H1 (cell line): ENCODE measurements around the gene CCDC18. TPM values are rescaled to one million over a fixed set of nuclear protein-coding genes. Genes with fewer than 3 reads are reported as not detected.

Experiments used
- CTCF ChIA-PET: fragments of 300-600 bp; sonication (Branson Sonifier 250); formaldehyde crosslinking; loops from one replicate; lab custom pipeline; 2021; ENCODE audit not compliant: partially characterized antibody; lab: Charles Lee
- POLR2A ChIA-PET: fragments of 300-600 bp; sonication (Branson Sonifier 250); formaldehyde crosslinking; loops from one replicate; lab custom pipeline; 2021; ENCODE audit warnings: inconsistent platforms; ENCODE audit not compliant: partially characterized antibody; lab: Charles Lee
- DNase-seq, 2 experiments: peaks; one replicate each; pipeline versions ENCODE4 v3.0.0 to v3.0.0-alpha.2; 2010 to 2022; ENCODE audit warnings: low spot score in 2 of 2, low read depth in 1 of 2, mixed read lengths in 1 of 2
- FAIRE-seq: peaks from 2 replicates; lab custom pipeline; 2011; peaks lifted over from hg19 to GRCh38; lab: Jason Lieb, UNC
- H2AFZ ChIP-seq: 2 replicates; pipeline ENCODE4 v1.8.1; 2012; ENCODE audit warnings: low read length, inconsistent platforms
- H2AK5ac ChIP-seq: 2 replicates; pipeline ENCODE4 v1.6.1; 2013; ENCODE audit warnings: low read depth, low read length
- H2BK120ac ChIP-seq: replicated peaks from 2 replicates; pipeline ENCODE3; 2013; ENCODE audit warnings: low read depth, low read length, inconsistent platforms
- H2BK12ac ChIP-seq: 2 replicates; pipeline ENCODE4 v1.6.1; 2013; ENCODE audit warnings: low read depth, low read length
- H2BK15ac ChIP-seq: 2 replicates; pipeline ENCODE4 v1.6.1; 2013; ENCODE audit warnings: low read length
- H2BK20ac ChIP-seq: 2 replicates; pipeline ENCODE4 v1.6.1; 2013; ENCODE audit warnings: low read length
- H2BK5ac ChIP-seq: 2 replicates; pipeline ENCODE4 v1.6.1; 2013; ENCODE audit warnings: low read depth, low read length
- H3K14ac ChIP-seq: 2 replicates; pipeline ENCODE4 v1.6.1; 2013; ENCODE audit warnings: inconsistent platforms; ENCODE audit not compliant: insufficient read length
- H3K18ac ChIP-seq: 2 replicates; pipeline ENCODE4 v1.6.1; 2013; ENCODE audit warnings: low read length; ENCODE audit errors: extremely low read depth
- H3K23ac ChIP-seq: 2 replicates; pipeline ENCODE4 v1.6.1; 2013; ENCODE audit warnings: inconsistent platforms; ENCODE audit not compliant: insufficient read length
- H3K23me2 ChIP-seq: 2 replicates; pipeline ENCODE4 v1.6.1; 2013; ENCODE audit warnings: low read depth, low read length
- H3K27ac ChIP-seq: 2 replicates; pipeline ENCODE4 v1.6.1; 2011; ENCODE audit warnings: low read depth, low read length, inconsistent platforms
- H3K27me3 ChIP-seq, 4 experiments: replicated peaks in 1 of 4; 1 replicate in 1 of 4; 2 replicates in 3 of 4; pipeline versions ENCODE4 v1.6.1 to v1.8.1; 2011 to 2013; ENCODE audit warnings: low read length in 3 of 4, mild to moderate bottlenecking in 3 of 4, inconsistent platforms in 2 of 4, mixed read lengths in 2 of 4, moderate library complexity in 1 of 4; ENCODE audit not compliant: control insufficient read depth in 3 of 4, insufficient read depth in 3 of 4; ENCODE audit errors: extremely low read depth in 1 of 4
- H3K36me3 ChIP-seq, 4 experiments: 2 replicates each; pipeline versions ENCODE4 v1.6.1 to v1.8.1; 2011 to 2013; ENCODE audit warnings: mild to moderate bottlenecking in 4 of 4, low read length in 3 of 4, moderate library complexity in 2 of 4, control low read depth in 1 of 4, inconsistent platforms in 1 of 4; ENCODE audit not compliant: insufficient read depth in 4 of 4, control insufficient read depth in 2 of 4
- H3K4ac ChIP-seq: replicated peaks from 2 replicates; pipeline ENCODE3; 2013; ENCODE audit warnings: low read length, low read depth, mixed read lengths, inconsistent platforms; ENCODE audit not compliant: insufficient read length
- H3K4me1 ChIP-seq, 4 experiments: replicated peaks in 1 of 4; 1 replicate in 1 of 4; 2 replicates in 3 of 4; pipeline versions ENCODE4 v1.6.1 to v1.8.1; 2011 to 2013; ENCODE audit warnings: low read length in 3 of 4, inconsistent platforms in 2 of 4, mixed read lengths in 1 of 4; ENCODE audit not compliant: insufficient read depth in 4 of 4, control insufficient read depth in 3 of 4
- H3K4me2 ChIP-seq, 2 experiments: 2 replicates each; pipeline versions ENCODE4 v1.6.1 to v1.8.1; 2011 to 2013; ENCODE audit warnings: low read depth in 2 of 2, low read length in 2 of 2, control low read depth in 1 of 2, inconsistent platforms in 1 of 2, mild to moderate bottlenecking in 1 of 2; ENCODE audit not compliant: insufficient read depth in 1 of 2
- H3K4me3 ChIP-seq, 4 experiments: fragments of 200-600, 300-600 bp in 1 of 4; sonication (generic), shearing (Covaris generic), sonication (Bioruptor Twin) in 1 of 4; 2 replicates each; pipeline versions ENCODE4 v1.5.1 to v1.8.1; 2011 to 2016; ENCODE audit warnings: low read length in 4 of 4, low read depth in 3 of 4, control low read depth in 2 of 4, inconsistent platforms in 2 of 4, mild to moderate bottlenecking in 2 of 4, mixed read lengths in 1 of 4, moderate library complexity in 1 of 4; ENCODE audit not compliant: insufficient read depth in 2 of 4; ENCODE audit errors: extremely low read depth in 1 of 4
- H3K56ac ChIP-seq: replicated peaks from 2 replicates; pipeline ENCODE3; 2013; ENCODE audit warnings: low read depth, mild to moderate bottlenecking, mixed read lengths, low read length, inconsistent platforms; ENCODE audit not compliant: insufficient read length
- H3K79me1 ChIP-seq: 2 replicates; pipeline ENCODE4 v1.6.1; 2013; ENCODE audit warnings: low read depth, low read length, control low read depth
- H3K79me2 ChIP-seq, 2 experiments: 2 replicates each; pipeline versions ENCODE4 v1.6.1 to v1.8.1; 2012 to 2013; ENCODE audit warnings: low read length in 2 of 2, mild to moderate bottlenecking in 2 of 2, inconsistent platforms in 1 of 2; ENCODE audit not compliant: insufficient read depth in 2 of 2, control insufficient read depth in 1 of 2
- H3K9ac ChIP-seq, 4 experiments: replicated peaks in 1 of 4; 1 replicate in 1 of 4; 2 replicates in 3 of 4; pipeline versions ENCODE4 v1.6.1 to v1.8.1; 2011 to 2013; ENCODE audit warnings: low read depth in 3 of 4, low read length in 3 of 4, control low read depth in 2 of 4, mild to moderate bottlenecking in 2 of 4, moderate library complexity in 2 of 4, inconsistent platforms in 1 of 4; ENCODE audit errors: extremely low read depth in 1 of 4
- H3K9me3 ChIP-seq, 2 experiments: 2 replicates each; pipeline versions ENCODE4 v1.6.1 to v1.8.1; 2012 to 2013; ENCODE audit warnings: mild to moderate bottlenecking in 2 of 2, moderate library complexity in 2 of 2, control low read depth in 1 of 2, inconsistent platforms in 1 of 2, low read depth in 1 of 2, low read length in 1 of 2, mixed read lengths in 1 of 2; ENCODE audit not compliant: insufficient read depth in 2 of 2
- H4K20me1 ChIP-seq, 2 experiments: replicated peaks in 1 of 2; 2 replicates each; pipeline versions ENCODE3 to v1.8.1; 2011 to 2013; ENCODE audit warnings: inconsistent platforms in 2 of 2, low read length in 2 of 2, mild to moderate bottlenecking in 1 of 2; ENCODE audit not compliant: insufficient read depth in 2 of 2, control insufficient read depth in 1 of 2
- H4K5ac ChIP-seq: 2 replicates; pipeline ENCODE4 v1.6.1; 2013; ENCODE audit warnings: low read length, low read depth, mixed read lengths, inconsistent platforms; ENCODE audit not compliant: insufficient read length
- H4K8ac ChIP-seq: 2 replicates; pipeline ENCODE4 v1.8.0; 2013; ENCODE audit warnings: mild to moderate bottlenecking, moderate library complexity, low read length, inconsistent platforms; ENCODE audit not compliant: insufficient read depth; ENCODE audit errors: extremely low read depth
- H4K91ac ChIP-seq: replicated peaks from 2 replicates; pipeline ENCODE3; 2013; ENCODE audit warnings: low read length, mixed read lengths, inconsistent platforms; ENCODE audit not compliant: insufficient read length
- ATF2 ChIP-seq: IDR thresholded peaks from 2 replicates; pipeline ENCODE4 v1.6.1; 2012; ENCODE audit warnings: low read length, inconsistent platforms
- CBX8 ChIP-seq: fragments of 300-800, 300-1000 bp; sonication (generic); IDR thresholded peaks from 2 replicates; pipeline ENCODE4 v1.7.1; 2016; ENCODE audit warnings: low read depth, low read length, borderline replicate concordance
- CEBPB ChIP-seq: IDR thresholded peaks from 2 replicates; pipeline ENCODE4 v1.6.1; 2012; ENCODE audit warnings: low read depth, low read length
- EP300 ChIP-seq, 2 experiments: IDR thresholded peaks; 1 replicate in 1 of 2; 2 replicates in 1 of 2; pipeline ENCODE4 v1.6.1; 2011 to 2012; ENCODE audit warnings: low read depth in 2 of 2, low read length in 2 of 2, mild to moderate bottlenecking in 2 of 2, borderline replicate concordance in 1 of 2, inconsistent platforms in 1 of 2, moderate library complexity in 1 of 2
- JUND ChIP-seq: IDR thresholded peaks from 2 replicates; pipeline ENCODE4 v1.6.1; 2011; ENCODE audit warnings: mild to moderate bottlenecking, improper control_type of control experiment, low read length
- KDM4A ChIP-seq: IDR thresholded peaks from one replicate; pipeline ENCODE4 v1.7.1; 2012; ENCODE audit warnings: low read depth, mild to moderate bottlenecking, moderate library complexity, low read length, inconsistent platforms; ENCODE audit not compliant: severe bottlenecking
- NRF1 ChIP-seq: IDR thresholded peaks from 2 replicates; pipeline ENCODE4 v1.6.1; 2011; ENCODE audit warnings: mild to moderate bottlenecking, low read depth, low read length, improper control_type of control experiment
- RXRA ChIP-seq: IDR thresholded peaks from 2 replicates; pipeline ENCODE4 v1.6.1; 2011; ENCODE audit warnings: low read depth, mild to moderate bottlenecking, low read length, moderate library complexity; ENCODE audit not compliant: insufficient read depth
- SP1 ChIP-seq: IDR thresholded peaks from 2 replicates; pipeline ENCODE4 v1.6.1; 2011; ENCODE audit warnings: low read depth, low read length
- SUZ12 ChIP-seq: fragments of 200-600 bp; sonication (generic); IDR thresholded peaks from 2 replicates; pipeline ENCODE4 v1.6.1; 2012; ENCODE audit warnings: mild to moderate bottlenecking, inconsistent platforms, low read length, moderate library complexity, mixed read lengths
- TAF7 ChIP-seq: optimal IDR thresholded peaks from 2 replicates; pipeline ENCODE3; 2011; ENCODE audit warnings: low read depth, mild to moderate bottlenecking, inconsistent platforms, low read length, moderate library complexity, borderline replicate concordance
- USF2 ChIP-seq: IDR thresholded peaks from 2 replicates; pipeline ENCODE4 v1.6.1; 2011; ENCODE audit warnings: low read length, improper control_type of control experiment
- WGBS, 2 experiments: shearing (Covaris generic) in 1 of 2; methylation state at CpG; one replicate each; pipeline versions ENCODE4 v1.1.6 to v1.1.7; 2013 to 2015; ENCODE audit warnings: low lambda C conversion rate in 2 of 2, mixed read lengths in 2 of 2, inconsistent platforms in 1 of 2, low coverage in 1 of 2, missing lambda C conversion rate in 1 of 2; ENCODE audit not compliant: insufficient replicate concordance in 2 of 2, insufficient coverage in 1 of 2, insufficient read length in 1 of 2; ENCODE audit errors: extremely low coverage in 1 of 2, missing lambda C conversion rate in 1 of 2; 5-methylcytosine and 5-hydroxymethylcytosine counted together
- polyA plus RNA-seq, 7 experiments: library from polyadenylated mRNA; depleted of rRNA in 3 of 7; stranded (reverse) in 5 of 7; unstranded in 2 of 7; fragments of >200 nt in 5 of 7; fragments of 200-250 nt in 2 of 7; gene quantifications; 1 replicate in 5 of 7; 2 replicates in 1 of 7; 4 replicates in 1 of 7; pipeline versions ENCODE4 v1.2.1 to v1.2.3, GENCODE V29; 2011 to 2013; ENCODE audit warnings: missing spikeins in 2 of 7, mixed read lengths in 2 of 7
- total RNA-seq: library from RNA; stranded (reverse); fragmentation: NEBNext Ultra II Directional; extraction: Animal tissue kit (Norgen Biotek cat#: 25700); gene quantifications from 2 replicates; pipeline ENCODE4 v1.2.1, GENCODE V29; 2021

The CCDC18 gene
- total and polyA plus RNA-seq, 2 of the 8 experiments (the other 6 are each of a cell fraction or from before 2014, with no cell fraction given): 3.0 to 21.2 TPM

GRCh38 chr1:93200714-93201113 lies 20.2 kb downstream of the CCDC18 start:
- Histone ChIP-seq H2BK120ac (no peak overlapping the region), H4K20me1 (no peaks in the 10 kb centered on the region), H3K4me2 (no peak overlapping the region), H3K9ac (no peak overlapping the region), H2AK5ac (no peak overlapping the region), H2BK15ac (no peak overlapping the region), H3K9me3 (no peaks in the 10 kb centered on the region), H3K4me1 (no peaks in the 10 kb centered on the region), H3K79me2 (no peaks in the 10 kb centered on the region), H2AFZ (no peak overlapping the region), H3K23ac (no peak overlapping the region), H4K91ac (no peak overlapping the region), H3K36me3 (peaks cover 3 to 32% (median 14%) of the 10 kb centered on the region in 4 experiments; a peak in 7 of 8 replicates), H2BK12ac (no peak overlapping the region), H3K4me3 (no peak overlapping the region), H3K18ac (no peak overlapping the region), H3K23me2 (peaks cover 1% of the 10 kb centered on the region; the same call in 1 of the 2 replicates), H4K8ac (no peak overlapping the region), H3K14ac (no peak overlapping the region), H3K27ac (no peak overlapping the region), H4K5ac (no peak overlapping the region), H3K56ac (no peak overlapping the region), H2BK5ac (no peak overlapping the region), H2BK20ac (no peak overlapping the region), H3K27me3 (no peaks in the 10 kb centered on the region), H3K79me1 (no peaks in the 10 kb centered on the region), H3K4ac (no peak overlapping the region)
- FAIRE-seq: no peak
- WGBS, 2 experiments: 87 to 96% methylated on average over 2 to 4 of the region's 4 CpGs
- CTCF ChIA-PET: no interaction called here
- POLR2A ChIA-PET: no interaction called here
- DNase-seq: no peak
- TF ChIP-seq SP1 (no peak), USF2 (no peak), RXRA (no peak), NRF1 (no peak), EP300 (IDR thresholded peaks at IDR 0.05; ENCODE audit: borderline replicate concordance in 1 of 2, low read depth in 2 of 2, low read length in 2 of 2) (no peak), KDM4A (no peak), TAF7 (no peak), CEBPB (no peak), ATF2 (no peak), SUZ12 (no peak), JUND (no peak), CBX8 (no peak)
